MCF 10A (cell line): Measurements from ENCODE around the gene DPY19L3. TPM values are rescaled to one million over a fixed set of nuclear protein-coding genes. Genes with fewer than 3 reads are reported as not detected.
"Not testable (repeated sequence)": the region's sequence is repeated elsewhere in the genome, so short reads cannot be mapped to it uniquely, and the experiment has no call there.

Source experiments
- BruUV-seq: library from RNA; stranded (reverse); fragments of 400-500 nt; replicated peaks from 2 replicates; lab custom pipeline; 2021; lab: Mats Ljungman, UMichigan
- CTCF ChIA-PET: fragments of 300-600 bp; sonication (Branson Sonifier 250); formaldehyde crosslinking; extraction: SDS; loops from one replicate; lab custom pipeline; 2021; ENCODE audit warnings: antibody characterized with exemption, inconsistent platforms; lab: Yijun Ruan, JAX
- POLR2A ChIA-PET: fragments of 300-600, 350-650 bp; sonication (Branson Sonifier 250); formaldehyde crosslinking; extraction: SDS; loops from one replicate; lab custom pipeline; 2020; ENCODE audit warnings: antibody characterized with exemption, inconsistent platforms; lab: Yijun Ruan, JAX
- DNase-seq: peaks from one replicate; pipeline ENCODE4 v3.0.0-alpha.2; 2018; ENCODE audit not compliant: unreplicated experiment
- H3K27ac Mint-ChIP-seq: one replicate; pipeline ENCODE4 v1.8.0; 2022; ENCODE audit warnings: mild to moderate bottlenecking, low read depth, mixed read lengths; ENCODE audit not compliant: unreplicated experiment
- H3K27me3 Mint-ChIP-seq: one replicate; pipeline ENCODE4 v1.8.0; 2022; ENCODE audit warnings: mixed read lengths; ENCODE audit not compliant: insufficient read depth, unreplicated experiment
- H3K36me3 Mint-ChIP-seq: one replicate; pipeline ENCODE4 v1.8.0; 2022; ENCODE audit warnings: mild to moderate bottlenecking, moderate library complexity, mixed read lengths; ENCODE audit not compliant: insufficient read depth, unreplicated experiment
- H3K4me1 Mint-ChIP-seq: one replicate; pipeline ENCODE4 v1.8.0; 2022; ENCODE audit warnings: mixed read lengths; ENCODE audit not compliant: insufficient read depth, unreplicated experiment
- H3K4me3 Mint-ChIP-seq: one replicate; pipeline ENCODE4 v1.8.0; 2022; ENCODE audit warnings: mild to moderate bottlenecking, moderate library complexity, mixed read lengths; ENCODE audit not compliant: unreplicated experiment
- H3K9me3 Mint-ChIP-seq: one replicate; pipeline ENCODE4 v1.8.0; 2022; ENCODE audit warnings: mixed read lengths; ENCODE audit not compliant: unreplicated experiment
- intact Hi-C: fragments of 100-400 bp; cut with micrococcal nuclease; formaldehyde crosslinking; loops from 2 replicates; pipeline ENCODE4 v1.14.1; 2022
- total RNA-seq: library from RNA; stranded (reverse); gene quantifications from 2 replicates; pipeline ENCODE4 v1.2.3, GENCODE V29; 2022
- TF ChIP-seq, protein P1 (sequence below): fragments of 200-600 bp; IDR thresholded peaks from one replicate; pipeline ENCODE4 v1.8.0; 2022; ENCODE audit warnings: antibody characterized with exemption, mild to moderate bottlenecking; ENCODE audit not compliant: unreplicated experiment

DPY19L3 gene
- total RNA-seq, 1 experiment from 2014 or later, result 43.8 TPM

DNA sequence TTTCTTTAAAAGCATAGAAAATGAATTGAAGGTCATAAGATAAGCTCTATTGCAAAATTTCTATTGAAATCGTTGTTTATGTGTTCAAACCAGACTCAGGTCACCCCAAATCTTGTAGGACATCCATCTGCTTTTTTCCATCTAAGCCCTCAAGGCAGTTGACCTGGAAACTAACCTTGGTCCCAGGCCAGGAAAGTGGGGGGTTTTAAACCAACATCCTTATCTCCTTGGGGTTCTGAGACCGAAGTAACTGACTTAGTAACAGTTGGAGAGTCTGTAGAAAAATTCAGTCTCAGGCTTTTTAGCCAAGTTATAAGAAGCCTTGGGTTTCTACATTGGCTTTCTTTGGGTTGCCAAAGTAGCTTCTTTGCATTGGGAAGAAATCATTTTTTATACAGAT is 36.8 kb upstream of the DPY19L3 start:
- H3K36me3 Mint-ChIP-seq, result peaks cover 46% of the 10 kb centered on the region
- no peak for DNase-seq
- intact Hi-C loops, result no loop called here
- H3K4me3 Mint-ChIP-seq, result no peak overlapping the region
- TF ChIP-seq, protein P1, sequence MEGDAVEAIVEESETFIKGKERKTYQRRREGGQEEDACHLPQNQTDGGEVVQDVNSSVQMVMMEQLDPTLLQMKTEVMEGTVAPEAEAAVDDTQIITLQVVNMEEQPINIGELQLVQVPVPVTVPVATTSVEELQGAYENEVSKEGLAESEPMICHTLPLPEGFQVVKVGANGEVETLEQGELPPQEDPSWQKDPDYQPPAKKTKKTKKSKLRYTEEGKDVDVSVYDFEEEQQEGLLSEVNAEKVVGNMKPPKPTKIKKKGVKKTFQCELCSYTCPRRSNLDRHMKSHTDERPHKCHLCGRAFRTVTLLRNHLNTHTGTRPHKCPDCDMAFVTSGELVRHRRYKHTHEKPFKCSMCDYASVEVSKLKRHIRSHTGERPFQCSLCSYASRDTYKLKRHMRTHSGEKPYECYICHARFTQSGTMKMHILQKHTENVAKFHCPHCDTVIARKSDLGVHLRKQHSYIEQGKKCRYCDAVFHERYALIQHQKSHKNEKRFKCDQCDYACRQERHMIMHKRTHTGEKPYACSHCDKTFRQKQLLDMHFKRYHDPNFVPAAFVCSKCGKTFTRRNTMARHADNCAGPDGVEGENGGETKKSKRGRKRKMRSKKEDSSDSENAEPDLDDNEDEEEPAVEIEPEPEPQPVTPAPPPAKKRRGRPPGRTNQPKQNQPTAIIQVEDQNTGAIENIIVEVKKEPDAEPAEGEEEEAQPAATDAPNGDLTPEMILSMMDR, result no peak
- ChIA-PET CTCF (interaction anchor here (0.7 to 1.1 kb wide), 3 partner anchors 11 to 1682 kb away, joined by 3 read pairs; no protein-coding TSS in a partner anchor), POLR2A (interaction anchor here (2.0 kb wide), 1 partner anchor 23 kb away, joined by 6 read pairs; the partner anchor contains the start of gene ZNF507)
- H3K9me3 Mint-ChIP-seq, result no peaks in the 10 kb centered on the region
- H3K27ac Mint-ChIP-seq, result no peak overlapping the region
- BruUV-seq, result no TSS peak
- H3K4me1 Mint-ChIP-seq, result peaks cover 7% of the 10 kb centered on the region
- no peaks in the 10 kb centered on the region for H3K27me3 Mint-ChIP-seq

DNA sequence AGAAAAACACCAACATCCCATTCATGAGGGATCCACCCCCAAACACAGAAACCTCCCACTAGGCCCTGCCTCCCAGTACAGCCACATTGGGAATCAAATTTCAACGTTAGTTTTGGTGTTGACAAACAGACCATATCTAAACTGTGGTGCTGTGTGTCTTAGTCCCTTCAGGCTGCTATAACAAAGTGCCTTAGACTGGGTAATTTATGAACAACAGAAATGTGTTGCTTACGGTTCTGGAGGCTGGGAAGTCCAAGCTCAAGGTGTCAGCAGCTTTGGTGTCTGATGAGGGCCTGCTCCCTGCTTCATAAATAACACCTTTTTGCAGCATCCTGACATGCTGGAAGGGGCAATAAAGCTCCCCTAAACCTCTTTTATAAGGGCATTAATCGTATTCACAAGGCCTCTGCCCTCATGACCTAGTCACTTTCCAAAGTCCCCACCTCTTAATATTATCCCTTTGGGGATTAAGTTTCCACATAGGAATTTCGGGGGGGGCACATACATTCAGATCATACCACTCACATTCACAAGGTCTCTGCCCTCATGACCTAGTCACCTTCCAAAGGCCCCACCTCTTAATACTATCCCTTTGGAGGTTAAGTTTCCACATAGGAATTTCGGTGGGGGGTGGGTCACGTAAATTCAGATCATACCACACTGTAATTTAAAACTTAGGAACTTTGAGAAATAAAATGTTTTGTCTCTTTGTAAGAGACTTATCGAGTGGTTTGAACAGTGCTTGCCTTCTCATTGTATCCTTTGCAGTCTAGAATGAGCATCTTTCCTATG is 32.6 kb upstream of the DPY19L3 start:
- intact Hi-C loops, result loop anchor here (2.0 to 5.0 kb wide), 2 partner anchors 26 to 1691 kb away; no protein-coding TSS in a partner anchor
- CTCF ChIA-PET, result interaction anchor here (0.7 to 1.4 kb wide), 4 partner anchors 30 to 1690 kb away, joined by 3 to 7 read pairs (median 4); no protein-coding TSS in a partner anchor
- H3K4me1 Mint-ChIP-seq, result peaks cover 22% of the 10 kb centered on the region

DNA sequence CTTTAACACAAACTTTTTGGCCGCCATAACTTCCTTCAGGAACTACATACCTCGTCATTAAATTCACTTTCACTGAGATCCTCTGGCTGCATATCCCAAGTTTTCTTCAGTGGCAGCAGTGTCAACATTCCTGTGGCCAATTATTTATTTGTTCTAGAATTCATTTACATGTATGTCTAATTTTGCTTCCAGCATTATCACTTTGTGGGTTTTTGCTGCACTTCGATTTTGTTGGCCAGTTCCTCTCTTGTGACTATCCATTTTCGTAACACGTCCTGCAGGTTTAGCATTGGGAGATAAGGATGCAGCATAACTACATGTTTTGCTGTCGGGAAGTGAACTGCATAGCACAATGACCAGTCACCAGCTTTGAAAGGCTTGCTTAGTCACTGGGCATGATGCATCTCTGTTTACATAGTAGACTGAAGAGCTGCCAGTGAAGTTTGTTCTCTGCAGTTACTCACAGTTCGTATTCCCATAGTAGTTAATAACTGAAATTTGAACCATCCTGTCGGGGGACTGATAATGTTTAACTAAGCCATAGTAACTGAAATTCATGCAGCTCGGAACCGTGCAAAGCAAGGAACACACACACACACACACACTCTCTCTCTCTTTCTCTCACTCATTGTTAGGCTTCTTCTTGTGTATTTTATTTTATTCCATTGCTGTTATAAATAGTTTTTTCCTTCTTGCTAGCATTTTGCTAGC is 31.8 kb upstream of the DPY19L3 start:
- H3K4me1 Mint-ChIP-seq, result peaks cover 22% of the 10 kb centered on the region
- TF ChIP-seq, protein P1, result no peak
- peak overlapping the region; percentile 72 for H3K27ac Mint-ChIP-seq
- peak; percentile 97 for DNase-seq
- intact Hi-C loops, result loop anchor here (1.0 to 5.0 kb wide), 3 partner anchors 27 to 1691 kb away; partner anchors contain the start of gene DPY19L3
- ChIA-PET POLR2A (interaction anchor here (0.7 to 4.1 kb wide), 12 partner anchors 10 to 1739 kb away, joined by 3 to 39 read pairs (median 4); partner anchors contain the start of genes DPY19L3, NUDT19 and ZNF507), CTCF (interaction anchor here (1.0 to 1.4 kb wide), 5 partner anchors 10 to 1691 kb away, joined by 3 to 7 read pairs (median 4); no protein-coding TSS in a partner anchor)
- H3K36me3 Mint-ChIP-seq, result peaks cover 32% of the 10 kb centered on the region
- H3K9me3 Mint-ChIP-seq, result no peaks in the 10 kb centered on the region
- H3K4me3 Mint-ChIP-seq, result peak overlapping the region; percentile 52
- H3K27me3 Mint-ChIP-seq, result no peaks in the 10 kb centered on the region
- BruUV-seq, result no TSS peak

More for the DNA sequence above, 32.6 kb upstream of the DPY19L3 start:
- peaks cover 28% of the 10 kb centered on the region for H3K36me3 Mint-ChIP-seq
- DNase-seq, result no peak
- POLR2A ChIA-PET, result interaction anchor here (0.7 to 4.1 kb wide), 6 partner anchors 9 to 33 kb away, joined by 3 to 39 read pairs (median 6); partner anchors contain the start of genes DPY19L3 and ZNF507
- BruUV-seq, result no TSS peak
- TF ChIP-seq, protein P1, result no peak
- H3K4me3 Mint-ChIP-seq, result peak overlapping the region; percentile 52
- H3K27me3 Mint-ChIP-seq, result no peaks in the 10 kb centered on the region
- H3K9me3 Mint-ChIP-seq, result no peaks in the 10 kb centered on the region
- peak overlapping the region; percentile 72 for H3K27ac Mint-ChIP-seq

DNA sequence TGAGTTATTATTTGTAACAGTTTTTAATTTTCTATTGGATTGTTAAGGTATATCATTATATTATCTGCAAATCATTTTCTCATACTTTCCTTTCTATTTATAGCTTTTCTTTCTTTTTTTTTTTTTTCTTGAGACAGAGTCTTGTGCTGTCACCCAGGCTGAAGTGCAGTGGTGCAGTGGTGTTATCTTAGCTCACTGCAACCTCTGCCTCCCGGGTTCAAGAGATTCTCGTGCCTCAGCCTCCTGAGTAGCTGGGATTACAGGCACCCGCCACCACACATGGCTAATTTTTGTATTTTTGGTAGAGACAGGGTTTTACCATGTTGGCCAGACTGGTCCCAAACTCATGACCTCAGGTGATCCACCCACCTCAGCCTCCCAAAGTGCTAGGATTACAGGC is 31.2 kb upstream of the DPY19L3 start:
- POLR2A ChIA-PET, result interaction anchor here (0.6 to 4.1 kb wide), 11 partner anchors 10 to 1705 kb away, joined by 3 to 39 read pairs (median 4); partner anchors contain the start of genes DPY19L3, NUDT19 and ZNF507
- not testable (repeated sequence) for H3K9me3 Mint-ChIP-seq, BruUV-seq, DNase-seq, H3K27me3 Mint-ChIP-seq
- CTCF ChIA-PET, result interaction anchor here (1.0 to 2.4 kb wide), 6 partner anchors 9 to 1692 kb away, joined by 3 to 7 read pairs (median 4); no protein-coding TSS in a partner anchor
- peaks cover 22% of the 10 kb centered on the region for H3K4me1 Mint-ChIP-seq
- intact Hi-C loops, result loop anchor here (1.0 to 5.0 kb wide), 2 partner anchors 31 to 1692 kb away; partner anchors contain the start of gene DPY19L3
- H3K4me3 Mint-ChIP-seq, result peak overlapping the region; percentile 52
- H3K36me3 Mint-ChIP-seq, result peaks cover 32% of the 10 kb centered on the region
- peak overlapping the region; percentile 72 for H3K27ac Mint-ChIP-seq
